ENCODE data around the gene APOL6.
"Not testable (repeated sequence)": the region's sequence is repeated elsewhere in the genome, so short reads cannot be mapped to it uniquely, and the experiment has no call there.

Gene APOL6

DNA sequence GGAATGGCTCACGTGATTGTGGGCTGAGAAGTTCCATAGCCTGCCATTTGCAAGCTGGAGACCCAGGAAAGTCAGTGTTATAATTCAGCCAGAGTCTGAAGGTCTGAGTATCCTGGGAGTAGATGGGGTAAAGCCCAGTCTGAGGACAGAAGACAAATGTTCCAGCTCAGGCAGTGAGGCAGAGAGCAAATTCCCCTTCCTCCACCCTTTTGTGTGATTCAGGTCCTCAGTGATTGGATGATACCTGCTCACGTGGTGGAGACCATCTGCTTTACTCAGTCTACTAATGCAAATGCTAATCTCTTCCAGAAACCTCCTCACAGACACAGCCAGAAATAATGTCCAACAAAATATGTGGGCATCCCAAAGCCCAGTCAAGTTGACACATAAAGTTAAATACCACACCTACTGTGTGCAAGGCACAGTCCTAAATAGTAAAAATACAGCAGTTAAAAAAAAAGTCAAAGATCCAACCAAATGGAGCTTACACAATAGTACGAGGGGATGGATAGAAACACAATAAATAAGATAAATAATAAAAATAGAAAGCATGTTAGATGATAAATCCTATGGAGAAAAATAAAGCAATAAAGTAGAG lies 13.2 kb upstream of the APOL6 start:
- in situ Hi-C loops (cut with HindIII; ENCODE audit: low sequenced_read_pairs) = no loop called here

DNA sequence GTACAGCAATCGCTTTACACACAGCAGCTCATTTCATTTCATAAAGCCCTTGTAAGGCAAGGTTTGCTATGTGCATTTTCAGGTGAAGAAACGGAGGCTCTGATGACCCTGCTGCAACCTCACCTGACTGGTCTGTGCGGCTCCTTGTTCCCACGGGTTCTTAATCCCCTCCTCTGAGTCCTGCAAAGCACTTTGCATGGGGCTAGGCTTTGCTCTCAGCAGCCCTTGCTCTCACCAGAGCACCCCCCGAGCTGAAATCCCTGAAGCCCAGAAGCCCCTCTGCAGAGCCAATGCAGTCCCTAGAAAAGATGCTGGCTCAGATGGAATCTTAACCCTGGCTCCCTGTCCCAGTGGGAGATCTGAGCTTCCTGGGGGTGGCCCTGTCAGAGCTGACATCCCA lies 11.0 kb upstream of the APOL6 start:
- in situ Hi-C loops (cut with HindIII; ENCODE audit: low sequenced_read_pairs) = no loop called here

GRCh38 chr22:35638001-35638400 lies 10.2 kb upstream of the APOL6 start:
- in situ Hi-C loops (cut with HindIII; ENCODE audit: low sequenced_read_pairs) = no loop called here

GRCh38 chr22:35638410-35638809 lies 9.8 kb upstream of the APOL6 start:
- in situ Hi-C loops (cut with HindIII; ENCODE audit: low sequenced_read_pairs) = no loop called here

- in situ Hi-C loops (cut with HindIII; ENCODE audit: low sequenced_read_pairs) = no loop called here
Observed at GRCh38 chr22:35641494-35642120, 6.6 kb upstream of the APOL6 start.

DNA sequence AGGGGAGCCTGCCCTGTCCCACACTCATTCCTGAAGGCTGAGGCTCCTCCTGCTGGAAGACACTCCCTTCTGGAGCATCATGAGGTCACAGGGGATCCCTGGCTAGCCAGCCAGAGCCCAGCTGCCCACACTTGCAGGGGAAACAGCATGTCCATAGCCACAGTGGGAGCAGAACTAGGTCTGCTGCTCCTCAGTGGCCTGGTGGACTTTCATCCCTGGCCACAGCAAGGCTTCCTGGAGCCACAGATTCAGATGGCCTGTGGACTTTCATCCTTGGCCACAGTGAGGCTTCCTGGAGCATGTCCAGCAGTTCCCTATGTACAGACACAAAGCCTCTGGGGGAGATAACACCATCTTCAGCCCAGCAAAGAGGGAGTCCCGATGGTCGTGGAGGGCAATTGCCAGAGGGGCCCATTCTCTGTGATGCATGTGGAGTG lies 5.9 kb upstream of the APOL6 start:
- in situ Hi-C loops (cut with HindIII; ENCODE audit: low sequenced_read_pairs) = no loop called here

- in situ Hi-C loops (cut with HindIII; ENCODE audit: low sequenced_read_pairs) = no loop called here
Observed at GRCh38 chr22:35643991-35644390, 4.3 kb upstream of the APOL6 start.

DNA sequence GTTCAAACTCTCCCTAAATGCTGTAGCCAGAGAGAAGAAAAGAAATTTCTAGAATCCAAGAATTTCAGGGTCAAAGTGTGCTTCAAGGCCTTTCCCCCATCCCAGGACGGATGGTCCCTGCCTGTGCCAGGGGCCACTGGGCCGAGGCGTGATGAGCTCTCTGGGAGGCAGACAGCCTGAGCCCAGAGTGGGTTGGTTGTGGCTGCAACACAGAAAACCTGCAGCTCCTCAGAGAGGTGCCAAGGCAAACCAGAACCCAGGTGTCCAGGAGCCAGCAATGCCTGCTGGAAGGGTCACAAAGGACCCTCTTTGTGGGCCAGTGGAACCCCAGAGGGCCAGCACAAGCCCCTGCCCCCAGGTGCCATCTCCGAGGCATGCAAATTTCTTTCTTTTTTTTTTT lies 2.6 kb upstream of the APOL6 start:
- in situ Hi-C loops (cut with HindIII; ENCODE audit: low sequenced_read_pairs) = no loop called here

DNA sequence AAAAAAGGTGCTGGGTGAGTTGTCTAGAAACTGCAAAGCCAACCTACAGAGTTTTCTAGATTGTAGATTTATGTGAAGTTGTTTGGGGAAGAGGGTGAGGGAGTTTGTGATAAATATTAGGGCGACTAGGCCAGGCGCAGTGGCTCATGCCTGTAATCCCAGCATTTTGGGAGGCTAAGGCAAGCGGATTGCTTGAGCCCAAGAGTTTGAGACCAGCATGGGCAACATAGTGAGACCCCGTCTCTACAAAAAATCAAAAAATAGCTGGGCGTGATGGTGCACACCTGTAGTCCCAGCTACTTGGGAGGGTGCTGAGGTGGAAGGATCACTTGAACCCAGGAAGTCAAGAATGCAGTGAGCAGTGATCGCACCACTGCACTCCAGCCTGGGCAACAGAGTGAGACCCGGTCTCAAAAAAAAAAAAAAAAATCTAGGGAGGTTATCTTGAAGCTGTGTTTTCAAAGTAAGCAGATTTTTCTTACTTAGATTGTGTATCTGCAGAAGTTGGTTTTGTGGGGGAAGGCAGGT lies 844 bp downstream of the APOL6 start:
- in situ Hi-C loops (cut with HindIII; ENCODE audit: low sequenced_read_pairs) = no loop called here

- in situ Hi-C loops (cut with HindIII; ENCODE audit: low sequenced_read_pairs) = no loop called here
Observed at GRCh38 chr22:35649636-35650250, 1.5 kb downstream of the APOL6 start.

DNA sequence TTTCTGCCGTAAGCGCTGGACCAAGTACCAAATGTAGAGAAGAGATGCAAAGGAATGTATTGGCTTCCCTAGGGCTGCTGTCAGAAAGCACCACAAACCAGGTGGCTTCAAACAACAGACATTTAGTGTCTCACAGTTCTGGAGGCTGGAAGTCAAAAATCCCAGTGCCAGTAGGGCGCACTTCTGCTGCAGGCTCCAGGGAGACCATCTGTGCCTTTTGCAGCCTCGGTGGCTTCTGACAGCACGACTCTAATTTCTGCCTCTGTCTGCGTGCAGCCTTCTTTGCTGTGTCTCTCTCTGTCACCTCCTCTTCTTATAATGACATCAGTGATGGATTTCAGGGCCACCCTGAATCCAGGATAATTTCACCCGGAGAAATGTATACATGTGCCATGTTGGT lies 2.8 kb downstream of the APOL6 start:
- in situ Hi-C loops (cut with HindIII; ENCODE audit: low sequenced_read_pairs) = no loop called here

- in situ Hi-C loops (cut with HindIII; ENCODE audit: low sequenced_read_pairs) = no loop called here
Observed at GRCh38 chr22:35653824-35654223, 5.6 kb downstream of the APOL6 start.

GRCh38 chr22:35656284-35656752 lies 8.1 kb downstream of the APOL6 start:
- in situ Hi-C loops (cut with HindIII; ENCODE audit: low sequenced_read_pairs) = no loop called here

DNA sequence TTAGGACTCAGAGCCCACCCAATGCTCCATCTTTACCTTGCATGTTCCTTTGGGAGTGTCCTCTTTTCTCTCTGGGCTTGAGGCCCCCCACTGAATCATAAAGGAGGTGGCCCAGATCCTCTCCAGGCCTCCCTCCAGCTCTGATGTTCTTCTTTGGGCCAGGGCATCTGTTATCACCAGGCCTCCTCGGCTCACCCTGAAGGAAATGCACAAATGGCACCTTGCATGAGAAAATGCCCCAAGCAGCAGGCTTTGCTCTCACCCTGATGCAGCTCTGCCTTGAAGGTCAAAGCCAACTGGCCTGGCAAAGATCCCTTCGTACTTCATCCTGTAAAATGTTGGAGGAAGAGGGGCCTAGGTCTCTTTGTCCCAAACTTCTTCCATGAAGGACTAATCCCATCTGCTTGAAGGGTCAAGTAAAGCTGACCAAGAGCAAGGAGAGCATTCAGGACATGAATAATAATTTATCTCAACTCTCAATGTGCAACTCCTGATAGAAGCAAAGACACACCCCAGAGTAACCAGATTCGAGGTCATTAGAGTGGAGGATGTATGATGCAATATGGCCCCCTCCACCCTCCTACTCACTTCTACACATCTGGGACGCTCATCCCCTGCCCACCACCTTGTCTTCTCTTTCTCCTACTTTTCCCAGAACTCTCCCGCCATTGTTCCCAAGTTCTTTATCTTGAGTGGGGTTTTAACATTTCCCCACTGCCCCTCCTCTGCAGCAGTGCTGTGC lies 9.5 kb downstream of the APOL6 start:
- in situ Hi-C loops (cut with HindIII; ENCODE audit: low sequenced_read_pairs) = no loop called here

DNA sequence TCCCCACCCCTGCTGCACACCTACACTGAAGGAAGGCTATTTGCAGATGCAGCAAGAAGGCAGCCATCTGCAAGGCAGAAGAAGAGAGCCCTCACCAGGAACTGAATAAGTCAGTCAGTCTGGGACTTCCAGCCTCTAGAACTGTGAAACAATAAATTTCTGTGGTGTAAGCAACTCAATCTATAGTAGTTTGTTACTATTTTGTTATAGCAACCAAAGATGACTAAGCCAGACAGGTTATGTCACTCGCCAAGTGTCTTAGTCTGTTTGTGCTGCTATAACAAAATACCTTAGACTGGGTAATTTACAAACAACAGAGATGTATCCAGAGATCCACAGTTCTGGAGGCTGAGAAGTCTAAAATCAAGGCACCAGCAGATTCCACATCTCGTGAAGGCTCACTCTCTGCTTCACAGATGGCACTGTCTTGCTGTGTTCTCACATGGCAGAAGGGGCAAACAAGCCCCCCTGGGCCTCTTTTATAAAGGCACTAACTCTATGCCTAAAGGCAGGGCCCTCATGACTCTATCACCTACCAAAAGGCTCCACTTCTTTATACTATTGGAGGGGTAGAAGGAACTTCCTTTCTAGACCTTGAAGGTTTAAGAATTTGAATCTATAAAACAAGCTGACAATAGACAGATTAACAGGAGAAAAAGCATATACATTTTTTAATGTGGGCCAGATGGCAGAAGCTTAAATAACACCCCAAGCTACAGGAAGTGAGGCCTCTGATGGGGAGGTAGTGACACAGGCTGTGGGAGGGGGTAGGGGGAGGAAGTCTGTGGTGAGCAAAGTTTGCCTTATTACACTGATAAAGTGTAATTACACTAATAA lies 12.3 kb downstream of the APOL6 start:
- in situ Hi-C loops (cut with HindIII; ENCODE audit: low sequenced_read_pairs) = no loop called here

DNA sequence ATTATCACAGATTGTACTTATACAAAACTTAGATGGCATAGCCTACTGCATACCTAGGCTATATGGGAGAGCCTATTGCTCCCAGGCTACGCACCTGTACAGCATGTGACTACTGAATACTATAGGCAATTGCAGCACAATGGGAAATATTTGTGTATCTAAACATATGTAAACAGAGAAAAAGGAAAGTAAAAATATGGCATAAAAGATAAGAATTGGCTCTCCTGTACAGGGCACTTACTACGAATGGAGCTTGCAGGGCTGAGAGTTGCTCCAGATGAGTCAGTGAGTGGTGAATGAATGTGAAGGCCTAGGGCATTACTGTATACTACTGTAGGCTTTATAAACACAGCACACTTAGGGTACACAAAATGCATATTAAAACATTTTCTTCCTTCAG lies 13.2 kb downstream of the APOL6 start:
- in situ Hi-C loops (cut with HindIII; ENCODE audit: low sequenced_read_pairs) = no loop called here

GRCh38 chr22:35662914-35663313 lies 14.7 kb downstream of the APOL6 start:
- in situ Hi-C loops (cut with HindIII; ENCODE audit: low sequenced_read_pairs) = no loop called here

GRCh38 chr22:35663371-35663770 lies 15.1 kb downstream of the APOL6 start:
- in situ Hi-C loops (cut with HindIII; ENCODE audit: low sequenced_read_pairs) = no loop called here

GRCh38 chr22:35664955-35665587 lies 16.8 kb downstream of the APOL6 start:
- in situ Hi-C loops (cut with HindIII; ENCODE audit: low sequenced_read_pairs) = no loop called here

DNA sequence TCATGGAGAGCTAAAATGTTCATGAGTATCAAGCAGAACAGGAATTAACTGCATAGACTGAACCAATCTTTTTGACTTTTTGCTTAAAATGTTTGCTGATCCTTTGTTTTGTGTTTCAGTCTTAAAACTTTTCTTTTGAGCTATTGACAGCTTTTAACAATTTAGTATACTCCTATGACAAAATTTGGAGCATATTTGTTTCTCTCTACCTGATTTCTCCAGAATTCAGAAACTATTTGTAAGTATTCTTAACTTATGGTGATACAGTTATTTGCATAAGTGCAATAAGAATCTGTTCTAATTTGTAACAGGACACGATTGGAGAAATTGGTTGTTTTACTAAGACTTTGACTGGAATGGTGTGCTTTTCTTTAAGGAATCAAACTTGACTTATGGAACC lies 18.5 kb downstream of the APOL6 start:
- in situ Hi-C loops (cut with HindIII; ENCODE audit: low sequenced_read_pairs) = not testable (repeated sequence)

Data from DLD1 (cell line).